Stomach (tissue), 4 donors: Measurements from ENCODE around the gene FLNA.
"Not testable (repeated sequence)": the region's sequence is repeated elsewhere in the genome, so short reads cannot be mapped to it uniquely, and the experiment has no call there.

Experiments used
- EP300 ChIP-seq: sonication (generic); formaldehyde crosslinking; IDR thresholded peaks from one replicate; pipeline ENCODE4 v1.6.1; 2017; ENCODE audit warnings: antibody characterized with exemption
- POLR2A ChIP-seq, 4 donors: fragments of 450-650 bp; IDR thresholded peaks; one replicate each; pipeline ENCODE4 v1.6.1; 2016; ENCODE audit warnings: antibody characterized with exemption in 4 of 4, control low read depth in 2 of 4, mild to moderate bottlenecking in 1 of 4, moderate library complexity in 1 of 4
- POLR2AphosphoS5 ChIP-seq, 3 donors: sonication (generic); formaldehyde crosslinking; IDR thresholded peaks; one replicate each; pipeline ENCODE4 v1.6.1; 2016; ENCODE audit warnings: antibody characterized with exemption in 3 of 3
- TF ChIP-seq, protein P1 (sequence below), 7 experiments: fragments of 450-650 bp in 4 of 7; fragments of 200-600 bp in 3 of 7; sonication (generic) in 3 of 7; IDR thresholded peaks; one replicate each; pipeline ENCODE4 v1.5.1; 2016 to 2019; ENCODE audit warnings: antibody characterized with exemption in 7 of 7, control low read depth in 2 of 7, mild to moderate bottlenecking in 1 of 7

DNA sequence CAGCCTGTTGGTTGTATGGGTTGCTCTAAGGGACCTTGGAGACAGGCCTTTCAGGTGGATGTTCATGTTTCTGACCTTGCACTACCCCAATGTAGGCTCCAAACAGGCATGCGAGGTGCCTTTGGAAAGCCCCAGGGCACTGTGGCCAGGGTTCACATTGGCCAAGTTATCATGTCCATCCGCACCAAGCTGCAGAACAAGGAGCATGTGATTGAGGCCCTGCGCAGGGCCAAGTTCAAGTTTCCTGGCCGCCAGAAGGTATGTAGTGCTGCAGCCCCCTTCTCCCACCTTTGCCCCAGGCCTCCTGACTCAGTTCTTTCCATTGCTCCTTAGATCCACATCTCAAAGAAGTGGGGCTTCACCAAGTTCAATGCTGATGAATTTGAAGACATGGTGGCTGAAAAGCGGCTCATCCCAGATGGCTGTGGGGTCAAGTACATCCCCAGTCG is 26.0 kb upstream of the FLNA start:
- not testable (repeated sequence) for TF ChIP-seq POLR2A (IDR thresholded peaks at IDR 0.05); EP300; POLR2AphosphoS5 (IDR thresholded peaks at IDR 0.05)
- TF ChIP-seq, protein P1, sequence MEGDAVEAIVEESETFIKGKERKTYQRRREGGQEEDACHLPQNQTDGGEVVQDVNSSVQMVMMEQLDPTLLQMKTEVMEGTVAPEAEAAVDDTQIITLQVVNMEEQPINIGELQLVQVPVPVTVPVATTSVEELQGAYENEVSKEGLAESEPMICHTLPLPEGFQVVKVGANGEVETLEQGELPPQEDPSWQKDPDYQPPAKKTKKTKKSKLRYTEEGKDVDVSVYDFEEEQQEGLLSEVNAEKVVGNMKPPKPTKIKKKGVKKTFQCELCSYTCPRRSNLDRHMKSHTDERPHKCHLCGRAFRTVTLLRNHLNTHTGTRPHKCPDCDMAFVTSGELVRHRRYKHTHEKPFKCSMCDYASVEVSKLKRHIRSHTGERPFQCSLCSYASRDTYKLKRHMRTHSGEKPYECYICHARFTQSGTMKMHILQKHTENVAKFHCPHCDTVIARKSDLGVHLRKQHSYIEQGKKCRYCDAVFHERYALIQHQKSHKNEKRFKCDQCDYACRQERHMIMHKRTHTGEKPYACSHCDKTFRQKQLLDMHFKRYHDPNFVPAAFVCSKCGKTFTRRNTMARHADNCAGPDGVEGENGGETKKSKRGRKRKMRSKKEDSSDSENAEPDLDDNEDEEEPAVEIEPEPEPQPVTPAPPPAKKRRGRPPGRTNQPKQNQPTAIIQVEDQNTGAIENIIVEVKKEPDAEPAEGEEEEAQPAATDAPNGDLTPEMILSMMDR (IDR thresholded peaks at IDR 0.05) = not testable (repeated sequence)
